Gastrocnemius medialis (tissue), 4 donors: ENCODE measurements around the gene FMR1NB.

Experiments used
- POLR2A ChIP-seq, 2 donors: fragments of 450-650 bp; IDR thresholded peaks; one replicate each; pipeline ENCODE4 v1.6.1; 2017; ENCODE audit warnings: antibody characterized with exemption in 2 of 2, mild to moderate bottlenecking in 2 of 2, moderate library complexity in 2 of 2
- TF ChIP-seq, protein P1 (sequence below), 5 experiments: fragments of 450-650 bp in 3 of 5; fragments of 200-600 bp in 2 of 5; sonication (generic) in 2 of 5; IDR thresholded peaks in 4 of 5; conservative IDR thresholded peaks in 1 of 5; 1 replicate in 4 of 5; 2 replicates in 1 of 5; pipeline ENCODE4 v1.5.1; 2016 to 2019; ENCODE audit warnings: antibody characterized with exemption in 5 of 5, mild to moderate bottlenecking in 3 of 5, moderate library complexity in 3 of 5

DNA sequence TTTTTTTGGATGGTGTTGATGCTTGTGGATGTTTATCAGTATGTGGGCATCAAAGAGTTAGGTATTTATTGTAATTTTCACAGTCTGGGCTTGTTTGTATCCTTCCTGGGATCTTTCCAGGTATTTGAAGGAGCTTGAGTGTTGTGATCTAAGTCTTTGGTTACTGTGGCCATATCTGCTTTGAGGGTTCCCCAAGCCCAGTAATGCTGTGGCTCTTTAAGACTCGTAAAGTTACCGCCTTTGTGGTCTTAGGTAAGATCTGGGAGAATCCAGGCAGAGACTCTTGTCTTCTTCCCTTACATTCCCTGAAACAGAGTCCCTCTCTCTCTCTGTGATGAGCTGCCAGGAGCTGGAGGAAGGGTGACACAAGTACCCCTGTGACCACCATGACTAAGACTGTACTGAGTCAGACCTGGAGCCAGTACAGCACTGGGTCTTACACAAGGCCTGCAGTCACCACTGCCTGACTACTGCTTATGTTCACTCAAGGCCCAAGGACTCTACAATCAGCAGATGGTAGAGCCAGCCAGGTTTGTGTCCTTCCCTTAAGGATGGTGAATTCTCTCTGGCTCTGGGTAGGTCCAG is 62.2 kb downstream of the FMR1NB start:
- TF ChIP-seq, protein P1, sequence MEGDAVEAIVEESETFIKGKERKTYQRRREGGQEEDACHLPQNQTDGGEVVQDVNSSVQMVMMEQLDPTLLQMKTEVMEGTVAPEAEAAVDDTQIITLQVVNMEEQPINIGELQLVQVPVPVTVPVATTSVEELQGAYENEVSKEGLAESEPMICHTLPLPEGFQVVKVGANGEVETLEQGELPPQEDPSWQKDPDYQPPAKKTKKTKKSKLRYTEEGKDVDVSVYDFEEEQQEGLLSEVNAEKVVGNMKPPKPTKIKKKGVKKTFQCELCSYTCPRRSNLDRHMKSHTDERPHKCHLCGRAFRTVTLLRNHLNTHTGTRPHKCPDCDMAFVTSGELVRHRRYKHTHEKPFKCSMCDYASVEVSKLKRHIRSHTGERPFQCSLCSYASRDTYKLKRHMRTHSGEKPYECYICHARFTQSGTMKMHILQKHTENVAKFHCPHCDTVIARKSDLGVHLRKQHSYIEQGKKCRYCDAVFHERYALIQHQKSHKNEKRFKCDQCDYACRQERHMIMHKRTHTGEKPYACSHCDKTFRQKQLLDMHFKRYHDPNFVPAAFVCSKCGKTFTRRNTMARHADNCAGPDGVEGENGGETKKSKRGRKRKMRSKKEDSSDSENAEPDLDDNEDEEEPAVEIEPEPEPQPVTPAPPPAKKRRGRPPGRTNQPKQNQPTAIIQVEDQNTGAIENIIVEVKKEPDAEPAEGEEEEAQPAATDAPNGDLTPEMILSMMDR (IDR thresholded peaks at IDR 0.05 in 4 of 5, conservative IDR thresholded peaks at IDR 0.05 in 1 of 5) = no peak
- no peak for TF ChIP-seq POLR2A (IDR thresholded peaks at IDR 0.05)
